Stimulated activated CD4-positive, alpha-beta T cell treated with anti-CD3 and anti-CD28 coated beads, TNF-alpha, amount 100 ng/mL, for 1 hour (primary cell): Measurements from ENCODE around the gene SIRT7.
"Not testable (repeated sequence)": the region's sequence is repeated elsewhere in the genome, so short reads cannot be mapped to it uniquely, and the experiment has no call there.

ENCODE experiments used
- DNase-seq, 3 donors: peaks; one replicate each; pipeline ENCODE4 v3.0.0-alpha.2; 2020; ENCODE audit warnings: low read depth in 3 of 3, low spot score in 1 of 3

SIRT7 gene

DNA sequence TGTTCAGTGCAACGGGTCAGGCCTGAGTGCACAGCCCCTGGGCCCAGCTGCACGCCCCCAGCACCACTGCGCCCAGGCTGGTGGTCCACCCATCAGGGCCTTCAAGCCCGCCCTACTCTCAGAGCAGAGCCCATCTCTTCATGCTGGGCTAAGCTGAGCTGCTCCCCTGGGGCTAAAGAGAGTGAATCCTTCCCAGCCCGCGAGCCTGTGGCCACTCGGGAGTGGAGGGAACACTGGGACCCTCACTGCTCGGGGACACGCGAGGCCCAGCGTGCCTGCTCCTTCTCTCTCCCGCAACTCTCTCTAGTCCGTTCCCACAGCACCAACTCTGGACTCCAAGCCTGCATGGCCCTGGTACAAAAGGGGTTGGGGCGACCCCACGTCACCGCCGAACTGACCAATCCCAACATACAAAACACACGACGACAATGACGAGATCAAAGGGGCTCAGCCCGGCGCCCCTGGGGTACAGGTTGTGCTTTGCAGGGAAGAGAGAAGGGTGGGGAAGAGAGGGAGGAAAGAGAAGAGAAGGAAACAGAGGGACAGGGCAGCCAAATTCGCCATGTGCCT, 4.1 kb upstream of the SIRT7 start:
- DNase-seq, result no peak

DNA sequence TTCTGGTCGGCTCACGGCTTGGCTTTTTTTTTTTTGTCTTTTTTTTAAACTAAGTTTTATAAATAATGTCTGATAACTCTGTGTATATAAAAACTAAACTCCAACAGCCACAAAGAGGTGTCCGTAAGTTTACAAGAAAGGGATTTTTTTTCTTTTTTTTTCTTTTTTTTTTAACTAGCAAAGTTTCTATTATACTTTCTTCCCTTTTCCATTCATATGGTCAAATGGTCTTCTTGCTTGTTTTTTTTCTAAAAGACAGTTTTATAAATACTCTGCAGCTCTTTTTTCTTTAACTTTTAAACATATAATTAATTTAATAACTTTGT, 3.5 kb upstream of the SIRT7 start:
- no peak for DNase-seq

DNA sequence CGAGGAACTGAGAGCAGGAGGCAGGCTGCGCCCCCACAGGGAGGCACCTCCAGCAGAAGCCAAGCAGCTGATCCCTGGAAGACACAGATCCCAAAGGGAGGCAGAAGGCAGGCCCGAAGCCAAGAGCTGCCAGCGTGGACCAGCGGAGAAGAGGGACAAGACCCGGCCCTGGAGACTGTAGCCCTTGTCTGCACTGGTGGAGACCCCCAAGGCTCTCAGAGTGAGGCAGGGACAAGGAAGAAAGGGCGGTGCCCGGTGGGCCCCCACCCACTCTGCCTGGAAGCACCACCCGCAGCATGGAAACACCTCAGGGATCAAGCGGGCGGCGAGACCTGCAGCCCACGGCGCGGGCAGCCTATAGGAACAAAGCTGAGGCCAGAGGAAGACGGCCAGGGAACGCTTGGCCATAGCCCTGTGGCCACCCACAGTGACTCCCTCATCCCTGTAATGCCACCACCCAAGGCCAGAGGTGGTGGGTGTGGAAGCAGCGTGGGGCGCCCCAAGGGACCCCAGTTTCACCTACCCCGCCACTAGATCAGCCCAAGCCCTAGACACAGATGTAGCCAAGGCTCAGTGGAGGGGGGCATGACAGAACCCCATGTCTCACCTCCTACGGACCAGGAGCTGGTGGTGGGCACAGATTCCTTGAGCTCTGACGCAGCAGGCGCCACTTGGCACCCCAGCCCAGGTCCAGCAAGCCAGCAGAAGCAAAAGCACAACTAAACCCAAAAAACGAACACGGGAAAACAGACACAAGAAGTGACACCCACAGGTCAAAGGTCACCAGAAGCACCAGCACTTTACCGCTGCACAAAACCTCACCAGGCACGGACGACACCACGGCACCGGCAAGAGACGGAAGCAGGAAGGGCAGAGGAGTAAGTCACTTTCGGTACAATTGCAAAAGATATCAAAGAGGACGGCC, 2.9 kb upstream of the SIRT7 start:
- no peak for DNase-seq

DNA sequence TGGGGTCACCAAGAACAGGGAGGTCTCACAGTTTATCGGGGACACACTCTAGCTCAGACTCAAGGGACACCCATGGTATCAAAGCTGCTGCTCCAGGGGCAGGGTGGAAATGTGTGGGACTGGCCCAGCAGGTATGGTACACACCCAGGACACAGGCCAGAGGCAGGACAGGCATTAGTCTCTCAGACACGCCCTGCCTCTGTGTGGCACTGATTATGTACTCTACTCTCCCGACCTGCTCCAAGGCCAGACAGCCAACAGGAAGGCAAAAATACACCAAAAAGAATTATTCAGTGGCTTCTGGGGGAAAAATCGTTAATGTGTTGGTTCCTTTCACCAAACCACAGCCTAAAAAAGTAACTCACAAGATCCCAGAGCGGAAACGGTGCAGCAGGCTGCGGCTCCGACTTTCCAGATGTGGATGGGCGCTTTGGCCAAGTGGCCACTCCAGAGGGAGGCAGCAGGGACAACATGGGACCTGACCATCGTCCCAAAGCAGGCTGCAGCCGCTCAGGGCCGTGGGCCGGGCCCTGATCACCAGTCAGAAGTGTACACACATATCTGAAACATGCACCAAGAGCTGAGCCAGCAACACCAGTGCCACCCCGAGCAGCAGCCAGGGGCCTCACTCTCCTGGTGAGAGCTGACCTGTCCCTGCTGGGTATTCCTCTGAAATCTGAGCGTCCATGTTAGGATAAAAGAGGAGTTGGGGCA, 1.0 kb upstream of the SIRT7 start:
- no peak for DNase-seq

DNA sequence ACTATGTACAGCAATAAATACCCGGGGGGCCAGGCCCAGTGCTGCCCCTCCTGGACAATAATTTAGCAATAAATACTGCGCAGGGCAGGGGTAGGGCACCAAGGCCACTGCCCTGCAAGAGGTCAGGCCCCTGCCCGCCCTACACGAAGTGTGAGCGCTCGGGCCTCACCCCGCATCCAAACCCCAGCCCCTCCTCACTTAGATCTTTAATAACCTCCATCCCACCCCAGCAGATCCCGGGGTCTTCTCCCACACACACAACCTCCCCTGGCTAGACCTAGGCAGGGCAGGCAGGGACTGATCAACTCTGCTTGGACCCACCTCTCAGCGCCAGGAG, 325 bp upstream of the SIRT7 start:
- not testable (repeated sequence) for DNase-seq

DNA sequence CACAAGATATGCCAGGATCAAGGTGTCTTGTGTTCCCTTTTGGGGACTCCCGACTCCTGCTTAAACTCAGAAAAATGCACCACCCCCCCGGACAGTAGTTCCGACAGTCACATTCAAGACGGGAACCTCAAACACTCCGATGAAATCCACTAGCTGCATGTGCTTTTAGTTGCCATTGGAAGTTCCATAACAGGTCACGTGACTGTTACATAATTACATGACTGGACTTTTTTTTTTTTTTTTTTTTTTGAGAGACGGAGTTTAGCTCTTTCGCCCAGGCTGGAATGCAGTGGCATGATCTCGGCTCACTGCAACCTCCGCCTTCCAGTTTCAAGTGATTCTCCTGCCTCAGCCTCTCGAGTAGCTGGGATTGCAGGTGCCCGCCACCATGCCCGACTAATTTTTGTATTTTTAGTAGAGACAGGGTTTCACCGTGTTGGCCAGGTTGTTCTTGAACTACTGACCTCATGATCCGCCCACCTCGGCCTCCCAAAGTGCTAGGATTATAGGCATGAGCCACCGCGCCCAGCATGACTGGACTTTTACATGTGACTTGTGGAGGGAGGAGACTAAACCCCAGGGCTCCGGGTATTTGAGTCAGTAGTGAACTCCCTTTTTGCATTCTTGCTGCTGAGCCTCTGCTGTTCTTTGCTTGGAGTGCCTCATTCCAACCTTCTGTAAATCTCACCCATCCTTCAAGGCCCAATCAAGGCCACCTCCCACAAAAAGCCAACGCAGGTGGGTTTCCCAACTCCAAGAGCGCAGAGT, 1.6 kb downstream of the SIRT7 start:
- no peak for DNase-seq

DNA sequence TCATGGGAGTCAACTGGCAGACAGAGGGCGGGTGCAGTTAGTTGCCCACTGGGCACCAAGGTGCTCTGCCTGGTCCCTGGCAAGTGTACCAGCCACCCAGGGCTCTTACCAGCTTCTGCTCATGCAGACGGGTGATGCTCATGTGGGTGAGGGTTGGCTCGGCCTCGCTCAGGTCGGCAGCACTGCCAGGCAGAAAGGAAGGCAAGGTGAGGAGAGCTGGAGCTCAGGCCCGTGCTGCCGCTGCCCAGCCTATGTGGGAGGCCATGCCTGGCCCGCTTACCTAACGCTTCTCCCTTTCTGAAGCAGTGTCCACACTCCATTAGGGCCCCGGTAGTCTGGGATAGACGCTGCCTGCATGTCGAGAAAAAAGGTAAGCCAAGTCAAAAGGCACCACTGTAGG, 2.6 kb downstream of the SIRT7 start:
- no peak for DNase-seq

DNA sequence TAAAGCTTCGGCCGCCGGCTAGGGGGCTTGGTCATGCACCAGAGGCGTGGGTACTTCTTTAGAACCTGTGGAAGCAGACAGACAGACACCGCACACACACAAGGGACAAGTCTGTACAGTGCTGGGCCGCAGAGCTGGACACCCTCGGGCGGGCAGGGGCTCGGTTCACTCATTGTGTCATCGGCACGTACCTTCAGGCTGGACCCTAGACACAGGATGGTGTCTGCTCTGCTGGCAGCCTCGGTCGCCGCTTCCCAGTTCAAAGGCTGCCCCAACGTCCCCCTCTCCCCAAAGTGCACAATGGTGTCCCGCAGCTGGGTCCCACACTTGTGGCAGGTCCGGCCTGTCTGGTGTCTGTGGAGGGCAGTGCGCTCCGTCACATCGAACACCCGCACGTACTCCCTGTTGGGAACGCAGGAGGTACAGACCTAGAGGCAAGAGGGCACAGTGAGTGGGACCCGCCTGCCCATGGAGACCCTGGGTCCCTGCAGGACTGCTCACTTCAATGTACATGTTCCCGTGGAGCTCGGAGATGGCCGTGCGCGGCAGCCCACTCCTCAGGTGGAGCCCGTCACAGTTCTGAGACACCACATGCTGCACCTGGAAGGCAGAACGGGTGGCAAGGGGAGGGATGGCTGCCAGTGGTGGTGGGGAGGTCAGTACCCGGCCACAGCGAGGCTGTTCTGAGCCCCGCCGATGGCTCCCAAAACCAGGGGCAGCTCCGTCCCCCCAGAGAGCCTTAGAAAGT, 3.7 kb downstream of the SIRT7 start:
- no peak for DNase-seq

DNA sequence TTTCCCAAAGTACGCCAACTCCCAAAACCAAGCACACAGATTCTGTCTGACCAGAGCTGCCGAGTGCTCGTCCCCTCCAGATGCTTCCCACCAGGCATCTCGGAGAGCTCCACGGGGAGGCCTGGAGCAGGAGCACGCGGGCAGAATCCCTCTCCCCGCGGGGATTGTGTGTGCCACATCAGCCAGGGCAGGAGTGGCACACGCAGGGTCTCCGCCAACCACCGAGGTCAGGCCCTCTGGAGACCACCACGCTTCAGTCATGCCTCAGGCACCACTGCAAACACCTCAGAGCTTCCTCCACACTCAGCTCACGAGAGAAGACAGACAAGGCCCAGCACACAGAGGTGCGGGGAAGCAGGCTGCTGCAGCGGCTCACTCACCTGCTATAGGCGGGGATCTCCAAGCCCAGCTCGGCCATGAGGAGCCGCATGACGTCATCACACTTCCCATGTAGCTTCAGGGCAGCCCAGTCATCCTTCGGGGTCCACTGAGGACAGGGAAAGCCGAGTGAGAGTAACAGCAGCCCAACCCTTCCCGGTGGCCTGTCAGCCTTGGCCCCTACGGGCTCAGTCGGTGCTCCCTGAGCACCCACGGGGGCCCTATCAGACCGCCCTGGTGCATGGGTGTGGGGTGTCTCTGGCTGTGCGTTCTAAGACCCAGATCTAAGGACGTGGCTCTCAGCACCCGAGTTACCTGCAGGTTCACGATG, 4.4 kb downstream of the SIRT7 start:
- DNase-seq, result no peak

DNA sequence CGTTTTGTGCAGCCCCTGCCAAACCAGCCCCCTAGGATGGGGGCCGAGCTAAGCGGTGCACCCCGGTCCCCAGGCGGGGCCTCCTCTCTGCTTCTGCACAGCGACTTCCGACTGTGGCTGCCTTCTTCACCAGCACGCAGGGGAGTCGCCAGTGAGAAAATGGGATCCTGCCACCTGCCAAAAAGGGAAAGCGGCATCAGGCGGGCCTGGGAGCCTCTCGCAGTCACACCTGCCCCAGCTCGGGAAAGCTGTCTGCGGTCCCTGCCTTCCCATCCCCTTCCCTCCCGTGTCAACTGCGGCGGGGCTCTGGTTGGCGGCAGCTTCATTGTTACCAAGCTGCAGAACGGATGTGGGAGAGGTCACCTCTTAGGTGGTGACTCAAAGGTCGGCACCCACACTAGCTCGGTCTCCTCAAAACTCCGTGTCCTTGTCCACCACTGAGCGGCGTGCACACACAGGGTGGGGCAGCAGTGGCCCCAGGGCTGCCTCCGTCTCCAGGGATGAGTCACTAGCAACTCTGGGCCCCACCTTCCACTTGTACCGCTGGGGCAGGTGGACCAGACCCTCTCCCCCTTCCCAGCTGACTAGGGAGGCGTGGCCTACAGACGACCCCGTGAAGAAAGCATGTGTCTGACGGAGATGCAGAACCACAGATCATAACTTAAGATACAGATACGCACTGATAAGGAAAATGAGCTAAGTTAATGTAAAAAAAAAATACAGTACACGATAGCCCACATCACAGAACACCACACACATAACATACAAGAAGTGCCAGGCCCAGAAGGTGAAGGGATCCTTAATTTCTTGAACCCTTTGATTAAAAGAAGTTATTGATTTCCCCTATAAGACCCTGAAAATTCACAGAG, 5.3 kb downstream of the SIRT7 start:
- DNase-seq, result no peak

DNA sequence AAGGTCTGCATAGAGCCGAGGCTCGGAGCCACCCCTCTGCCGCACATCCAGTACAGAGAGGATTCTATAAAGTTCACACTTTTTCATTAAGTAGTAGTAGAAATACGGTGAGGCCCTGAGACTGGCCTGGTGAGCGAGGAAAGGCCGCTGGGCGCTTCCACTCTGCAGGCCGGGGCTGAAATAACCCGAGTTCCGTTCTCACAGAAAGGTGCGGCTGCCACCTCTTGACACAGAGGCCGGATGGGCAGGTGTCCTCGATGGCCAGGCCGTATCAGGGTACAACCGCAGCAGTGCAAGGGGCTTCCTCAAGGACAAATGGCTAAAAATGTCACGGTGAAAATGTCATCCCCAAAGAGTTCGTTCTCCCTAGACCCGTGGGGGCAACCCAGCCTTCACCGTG, 6.0 kb downstream of the SIRT7 start:
- no peak for DNase-seq

DNA sequence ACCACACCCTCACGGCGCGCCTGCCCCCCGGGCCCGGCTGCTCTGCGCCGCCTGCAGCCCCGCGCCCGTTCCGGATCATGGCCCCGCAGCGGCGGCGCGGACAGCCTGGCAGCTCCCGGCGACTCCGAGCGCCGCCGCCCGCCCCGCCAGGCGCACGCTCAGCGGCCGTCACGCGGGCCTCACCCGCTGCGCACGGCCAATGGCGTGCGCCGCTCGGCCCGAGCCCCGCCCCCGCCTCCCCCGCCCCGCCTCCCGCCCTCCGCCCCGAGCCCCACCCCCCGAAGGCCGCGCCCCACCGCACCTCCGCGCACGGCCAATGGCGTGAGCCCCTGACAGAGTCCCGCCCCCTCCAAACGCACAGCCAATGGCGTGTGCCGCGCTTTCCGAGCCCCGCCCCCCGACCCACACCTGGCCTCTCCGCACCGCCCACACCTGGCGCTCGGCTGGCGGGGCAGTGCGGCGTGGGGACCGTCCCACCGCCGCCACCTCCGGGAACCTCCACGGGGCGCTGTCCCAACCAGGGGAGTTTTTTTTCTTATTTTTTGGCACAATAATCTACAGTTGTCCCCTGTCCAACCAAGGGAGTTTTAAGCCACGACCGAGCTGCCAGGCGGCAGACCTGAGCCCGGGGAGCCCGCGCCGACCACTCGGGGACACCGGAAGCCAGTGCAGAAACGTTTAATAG, 6.6 kb downstream of the SIRT7 start, which contains the start of gene PCYT2:
PCYT2 (minus strand) TSS at position 123 of the 685 bp plus-strand sequence; CDS start at position 79, 44 bp downstream.
- DNase-seq, result peak; percentile 87 to 90 (median 88)

DNA sequence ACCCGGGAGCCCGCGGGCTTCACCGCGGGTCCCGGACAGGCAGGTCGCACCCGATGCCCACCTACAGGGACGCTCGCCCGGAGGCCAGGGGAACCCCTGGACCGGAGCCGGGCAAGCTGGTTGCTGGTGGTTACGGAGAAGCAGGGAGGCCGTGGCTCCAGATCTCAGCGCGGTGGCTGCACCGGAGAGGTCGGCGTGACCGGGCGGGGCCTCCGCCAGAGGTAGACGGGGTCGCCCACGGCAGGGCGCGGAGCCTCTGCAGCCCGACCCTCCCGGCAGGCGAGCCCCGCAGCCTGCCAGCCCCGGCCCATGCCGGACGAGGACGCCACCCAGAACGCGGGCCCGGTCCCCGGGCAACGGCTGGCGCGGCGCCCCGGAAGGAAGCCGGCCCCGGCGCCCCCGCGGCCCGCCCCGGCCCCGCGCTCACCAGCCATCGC, 7.1 kb downstream of the SIRT7 start:
- no peak for DNase-seq

DNA sequence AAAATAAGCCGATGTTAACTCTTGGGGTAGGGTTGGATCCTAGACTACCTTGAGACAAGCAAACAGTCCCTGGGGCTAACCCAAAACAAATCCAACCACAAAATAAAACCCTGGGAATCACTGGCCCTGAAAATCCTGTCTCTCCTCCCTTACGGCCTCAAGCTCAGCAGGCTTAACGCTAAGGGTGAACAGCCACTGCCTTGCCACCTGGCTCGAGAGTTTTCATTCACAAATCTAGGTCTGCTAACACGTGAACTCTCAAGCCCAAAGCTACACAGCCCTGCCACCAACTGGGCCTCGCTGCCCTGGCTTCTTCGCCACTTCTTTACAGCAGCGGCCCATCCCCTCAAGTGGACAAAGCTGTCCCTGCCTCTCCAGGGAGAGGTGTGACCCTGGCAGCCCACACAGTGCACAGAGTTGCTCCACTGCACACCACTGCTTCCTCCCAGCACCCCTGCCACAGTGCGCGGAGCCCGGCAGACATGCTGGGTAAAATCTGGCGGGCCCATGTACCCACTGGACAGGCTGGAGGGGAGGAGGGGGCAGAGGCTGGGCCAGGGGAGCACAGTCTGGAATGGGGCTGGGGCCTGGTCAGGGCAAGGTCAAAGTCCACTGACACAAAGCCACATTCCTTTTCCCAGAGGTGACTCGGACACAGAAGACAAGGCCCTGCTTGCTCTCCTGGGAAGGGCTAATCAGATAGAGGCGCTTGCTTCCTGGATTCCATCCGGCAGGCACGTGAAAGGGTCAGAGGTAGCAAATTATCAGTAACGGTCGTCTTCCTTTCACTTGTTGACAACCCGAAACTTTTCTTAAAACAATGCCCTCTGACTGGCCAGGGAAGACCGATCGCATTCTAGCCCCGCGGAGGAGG, 7.8 kb downstream of the SIRT7 start:
- DNase-seq, result no peak

DNA sequence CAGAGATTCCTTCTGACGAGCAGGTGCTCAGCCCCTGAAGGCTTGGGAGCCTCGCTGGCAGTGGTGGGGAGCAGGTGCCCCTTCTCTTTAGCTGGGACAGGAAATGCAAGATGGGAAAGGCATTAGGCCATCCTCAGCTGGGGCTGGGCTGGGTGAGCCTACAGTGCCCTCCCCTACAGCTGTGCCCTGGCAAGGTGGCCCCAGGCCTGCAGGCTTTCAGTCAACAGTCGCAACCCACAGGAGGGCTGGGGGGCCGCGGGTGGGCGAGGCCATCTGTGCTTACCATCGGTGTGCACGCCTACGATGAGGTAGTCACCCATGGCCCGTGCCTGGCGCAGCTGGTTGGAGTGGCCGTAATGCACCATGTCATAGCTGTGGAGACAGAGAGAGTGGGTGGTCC, 8.7 kb downstream of the SIRT7 start:
- DNase-seq, result no peak

DNA sequence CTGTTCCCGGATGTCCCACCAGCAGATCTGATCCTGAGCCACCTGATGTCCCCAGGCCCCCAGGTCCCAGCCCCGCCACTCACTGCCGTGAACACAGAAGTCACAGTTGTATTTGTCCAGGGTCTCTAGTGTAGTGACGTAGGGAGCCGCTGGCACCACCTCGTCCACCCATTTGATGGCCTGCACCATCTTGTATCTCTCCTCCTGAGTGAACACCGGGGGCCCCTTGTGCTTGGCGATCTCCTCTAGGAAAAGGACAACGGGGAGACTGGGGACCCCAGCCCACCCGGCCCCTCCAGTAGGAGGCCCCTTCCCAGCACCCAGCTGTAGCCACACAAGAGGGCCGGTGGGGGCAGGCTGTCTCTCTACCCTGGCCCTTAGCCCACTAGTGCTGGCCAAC, 9.2 kb downstream of the SIRT7 start:
- no peak for DNase-seq
